Immature natural killer cell (primary cell): Measurements from ENCODE around the gene FOXN3. TPM values are rescaled to one million over a fixed set of nuclear protein-coding genes. Genes with fewer than 3 reads are reported as not detected.

Source experiments
- DNase-seq, 3 donors: peaks; one replicate each; pipeline ENCODE4 v3.0.0; 2022; ENCODE audit warnings: mixed read lengths in 1 of 3
- H3K27ac Mint-ChIP-seq, 6 donors: one replicate each; pipeline ENCODE4 v1.8.0; 2020; ENCODE audit warnings: mixed read lengths in 6 of 6, mild to moderate bottlenecking in 5 of 6, inconsistent platforms in 4 of 6, moderate library complexity in 3 of 6
- H3K27me3 Mint-ChIP-seq, 3 donors: one replicate each; pipeline ENCODE4 v1.8.0; 2020 to 2021; ENCODE audit warnings: low read depth in 3 of 3, mild to moderate bottlenecking in 3 of 3, mixed read lengths in 3 of 3, moderate library complexity in 3 of 3, inconsistent platforms in 1 of 3
- H3K36me3 Mint-ChIP-seq, 3 donors: one replicate each; pipeline ENCODE4 v1.8.0; 2020; ENCODE audit warnings: mixed read lengths in 3 of 3, inconsistent platforms in 2 of 3, mild to moderate bottlenecking in 2 of 3
- H3K4me1 Mint-ChIP-seq, 2 donors: one replicate each; pipeline ENCODE4 v1.8.0; 2020; ENCODE audit warnings: inconsistent platforms in 2 of 2, mild to moderate bottlenecking in 2 of 2, mixed read lengths in 2 of 2, moderate library complexity in 1 of 2
- H3K4me3 Mint-ChIP-seq, 5 donors: one replicate each; pipeline ENCODE4 v1.8.0; 2020; ENCODE audit warnings: mild to moderate bottlenecking in 5 of 5, mixed read lengths in 5 of 5, inconsistent platforms in 3 of 5, moderate library complexity in 3 of 5
- H3K9me3 Mint-ChIP-seq, 6 donors: one replicate each; pipeline ENCODE4 v1.8.0; 2020; ENCODE audit warnings: mild to moderate bottlenecking in 6 of 6, mixed read lengths in 6 of 6, inconsistent platforms in 4 of 6, moderate library complexity in 3 of 6
- polyA plus RNA-seq, 3 donors: library from polyadenylated mRNA; unstranded; fragments of 300-500 nt; fragmentation: Illumina TruSeq; gene quantifications; one replicate each; pipeline ENCODE4 v1.2.3, GENCODE V29; 2021

Gene FOXN3
- polyA plus RNA-seq, 3 donors from 2014 or later = 88.6 to 150 (median 102) TPM

GRCh38 chr14:89242652-89243279 lies 174.3 kb downstream of the FOXN3 start:
- H3K27ac Mint-ChIP-seq = peak overlapping the region in 3 of 6 donors; percentile 7 to 67 (median 46)
- H3K36me3 Mint-ChIP-seq = peaks cover 0 to 1% (median 0%) of the 10 kb centered on the region in 3 donors
- peaks cover 59 to 98% of the 10 kb centered on the region in 2 donors for H3K4me1 Mint-ChIP-seq
- DNase-seq = no peak
- peaks cover 0 to 6% (median 0%) of the 10 kb centered on the region in 3 donors for H3K27me3 Mint-ChIP-seq
- H3K4me3 Mint-ChIP-seq = no peak overlapping the region
- H3K9me3 Mint-ChIP-seq = no peaks in the 10 kb centered on the region

- H3K4me3 Mint-ChIP-seq = no peak overlapping the region
- H3K27ac Mint-ChIP-seq = peak overlapping the region in 5 of 6 donors; percentile 6 to 67 (median 46)
- peaks cover 0 to 4% (median 0%) of the 10 kb centered on the region in 3 donors for H3K36me3 Mint-ChIP-seq
- H3K27me3 Mint-ChIP-seq = peaks cover 0 to 5% (median 0%) of the 10 kb centered on the region in 3 donors
- H3K9me3 Mint-ChIP-seq = no peaks in the 10 kb centered on the region
- DNase-seq = no peak
- H3K4me1 Mint-ChIP-seq = peaks cover 60 to 98% of the 10 kb centered on the region in 2 donors
These were observed 174.9 kb downstream of the FOXN3 start for GRCh38 chr14:89241934-89242651.

- peaks cover 0 to under 1% (median 0%) of the 10 kb centered on the region in 3 donors for H3K27me3 Mint-ChIP-seq
- peaks cover 60 to 96% of the 10 kb centered on the region in 2 donors for H3K4me1 Mint-ChIP-seq
- no peaks in the 10 kb centered on the region for H3K9me3 Mint-ChIP-seq
- peaks cover 0 to 4% (median 0%) of the 10 kb centered on the region in 3 donors for H3K36me3 Mint-ChIP-seq
- peak overlapping the region in 5 of 6 donors; percentile 3 to 82 (median 52) for H3K27ac Mint-ChIP-seq
- DNase-seq = no peak
- H3K4me3 Mint-ChIP-seq = peak overlapping the region in 3 of 5 donors; percentile 0 to 72 (median 58)
These were observed 175.8 kb downstream of the FOXN3 start for GRCh38 chr14:89241257-89241656.

- DNase-seq = peak in 1 of 3 donors; percentile 18
- peaks cover 0 to 7% (median 2%) of the 10 kb centered on the region in 3 donors for H3K36me3 Mint-ChIP-seq
- H3K9me3 Mint-ChIP-seq = no peaks in the 10 kb centered on the region
- H3K4me3 Mint-ChIP-seq = peak overlapping the region; percentile 3 to 54 (median 22)
- H3K27me3 Mint-ChIP-seq = no peaks in the 10 kb centered on the region
- peaks cover 58 to 93% of the 10 kb centered on the region in 2 donors for H3K4me1 Mint-ChIP-seq
- peak overlapping the region in 5 of 6 donors; percentile 15 to 76 (median 53) for H3K27ac Mint-ChIP-seq
These were observed 176.6 kb downstream of the FOXN3 start for GRCh38 chr14:89240414-89240813.

- DNase-seq = no peak
- peaks cover 3 to 8% (median 6%) of the 10 kb centered on the region in 3 donors for H3K36me3 Mint-ChIP-seq
- H3K9me3 Mint-ChIP-seq = no peaks in the 10 kb centered on the region
- no peak overlapping the region for H3K4me3 Mint-ChIP-seq
- peaks cover 54 to 93% of the 10 kb centered on the region in 2 donors for H3K4me1 Mint-ChIP-seq
- peak overlapping the region in 1 of 6 donors; percentile 7 for H3K27ac Mint-ChIP-seq
- peaks cover 0 to 2% (median 2%) of the 10 kb centered on the region in 3 donors for H3K27me3 Mint-ChIP-seq
These were observed 178.0 kb downstream of the FOXN3 start for GRCh38 chr14:89239023-89239422.

- Mint-ChIP-seq H3K27me3 (peaks cover 0 to 2% (median 2%) of the 10 kb centered on the region in 3 donors), H3K9me3 (no peaks in the 10 kb centered on the region), H3K27ac (peak overlapping the region in 2 of 6 donors; percentile 21 to 25), H3K36me3 (peaks cover 3 to 8% (median 6%) of the 10 kb centered on the region in 3 donors), H3K4me3 (no peak overlapping the region), H3K4me1 (peaks cover 53 to 93% of the 10 kb centered on the region in 2 donors)
- DNase-seq = no peak
These were observed 179.0 kb downstream of the FOXN3 start for GRCh38 chr14:89237921-89238529.

GRCh38 chr14:89236851-89237250 lies 180.2 kb downstream of the FOXN3 start:
- no peaks in the 10 kb centered on the region for H3K9me3 Mint-ChIP-seq
- H3K27ac Mint-ChIP-seq = no peak overlapping the region

GRCh38 chr14:89233184-89233583 lies 183.8 kb downstream of the FOXN3 start:
- peaks cover 52 to 90% of the 10 kb centered on the region in 2 donors for H3K4me1 Mint-ChIP-seq
- peak overlapping the region in 3 of 6 donors; percentile 14 to 41 (median 28) for H3K27ac Mint-ChIP-seq
- H3K36me3 Mint-ChIP-seq = peaks cover 6 to 8% (median 6%) of the 10 kb centered on the region in 3 donors
- H3K27me3 Mint-ChIP-seq = peaks cover 3 to 10% (median 4%) of the 10 kb centered on the region in 3 donors
- H3K4me3 Mint-ChIP-seq = no peak overlapping the region
- no peak for DNase-seq
- H3K9me3 Mint-ChIP-seq = no peaks in the 10 kb centered on the region

More at GRCh38 chr14:89236851-89237250, 180.2 kb downstream of the FOXN3 start:
- peaks cover 3 to 8% (median 6%) of the 10 kb centered on the region in 3 donors for H3K36me3 Mint-ChIP-seq
- DNase-seq = no peak
- H3K4me1 Mint-ChIP-seq = peaks cover 53 to 88% of the 10 kb centered on the region in 2 donors
- no peak overlapping the region for H3K4me3 Mint-ChIP-seq
- peaks cover 0 to 2% (median 2%) of the 10 kb centered on the region in 3 donors for H3K27me3 Mint-ChIP-seq

GRCh38 chr14:89232265-89233070 lies 184.6 kb downstream of the FOXN3 start:
- no peak for DNase-seq
- peaks cover 3 to 10% (median 4%) of the 10 kb centered on the region in 3 donors for H3K27me3 Mint-ChIP-seq
- H3K9me3 Mint-ChIP-seq = no peaks in the 10 kb centered on the region
- H3K27ac Mint-ChIP-seq = peak overlapping the region in 1 of 6 donors; percentile 14
- H3K4me3 Mint-ChIP-seq = no peak overlapping the region
- peaks cover 4 to 6% (median 6%) of the 10 kb centered on the region in 3 donors for H3K36me3 Mint-ChIP-seq
- peaks cover 55 to 90% of the 10 kb centered on the region in 2 donors for H3K4me1 Mint-ChIP-seq

- no peak overlapping the region for H3K27ac Mint-ChIP-seq
- peaks cover 3 to 10% (median 4%) of the 10 kb centered on the region in 3 donors for H3K27me3 Mint-ChIP-seq
- H3K4me1 Mint-ChIP-seq = peaks cover 56 to 90% of the 10 kb centered on the region in 2 donors
- H3K36me3 Mint-ChIP-seq = peaks cover 4 to 6% (median 6%) of the 10 kb centered on the region in 3 donors
- H3K9me3 Mint-ChIP-seq = no peaks in the 10 kb centered on the region
- no peak overlapping the region for H3K4me3 Mint-ChIP-seq
- DNase-seq = no peak
These were observed 185.5 kb downstream of the FOXN3 start for GRCh38 chr14:89231426-89232113.

GRCh38 chr14:89228921-89229639 lies 188.0 kb downstream of the FOXN3 start:
- peak overlapping the region in 3 of 6 donors; percentile 10 to 57 (median 32) for H3K27ac Mint-ChIP-seq
- H3K4me3 Mint-ChIP-seq = no peak overlapping the region
- no peaks in the 10 kb centered on the region for H3K9me3 Mint-ChIP-seq
- peaks cover 0 to 5% (median 0%) of the 10 kb centered on the region in 3 donors for H3K36me3 Mint-ChIP-seq
- peaks cover 2 to 9% (median 3%) of the 10 kb centered on the region in 3 donors for H3K27me3 Mint-ChIP-seq
- peaks cover 67 to 90% of the 10 kb centered on the region in 2 donors for H3K4me1 Mint-ChIP-seq
- no peak for DNase-seq

- H3K36me3 Mint-ChIP-seq = peaks cover 0 to 5% (median 0%) of the 10 kb centered on the region in 3 donors
- no peaks in the 10 kb centered on the region for H3K9me3 Mint-ChIP-seq
- H3K4me3 Mint-ChIP-seq = no peak overlapping the region
- H3K27me3 Mint-ChIP-seq = peaks cover 2 to 9% (median 5%) of the 10 kb centered on the region in 3 donors
- no peak for DNase-seq
- peak overlapping the region in 5 of 6 donors; percentile 12 to 42 (median 20) for H3K27ac Mint-ChIP-seq
- H3K4me1 Mint-ChIP-seq = peaks cover 59 to 82% of the 10 kb centered on the region in 2 donors
These were observed 189.6 kb downstream of the FOXN3 start for GRCh38 chr14:89227496-89227836.
